ENCODE data around the gene RXRA.

DNA sequence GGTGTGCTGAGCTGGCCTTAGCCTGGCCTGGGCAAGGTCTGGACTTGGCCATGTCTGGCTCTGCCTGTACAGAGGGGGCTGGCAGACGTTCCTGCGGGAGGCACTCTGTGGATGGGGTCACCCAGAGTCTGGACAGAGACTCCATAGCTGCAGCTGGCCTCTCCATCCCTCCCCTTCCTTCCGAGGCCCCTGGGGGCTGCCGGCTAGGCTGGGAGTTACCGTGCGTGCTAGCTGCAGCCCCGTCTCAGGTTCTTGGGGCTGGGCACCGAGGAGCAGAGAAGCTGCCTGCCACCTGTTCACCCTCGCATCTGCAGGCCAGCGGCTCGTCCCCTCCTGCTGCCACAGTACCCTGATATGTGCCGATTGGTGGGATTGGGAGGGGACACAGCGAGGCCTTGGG, 63.4 kb downstream of the RXRA start:
- TF ChIP-seq POLR2A (IDR thresholded peaks at IDR 0.05; ENCODE audit: low read depth, low read length) (no peak), POLR2AphosphoS5 (IDR thresholded peaks at IDR 0.05; ENCODE audit: low read depth, low read length) (no peak), TAF1 (IDR thresholded peaks at IDR 0.05; ENCODE audit: low read depth, low read length) (no peak), SPI1 (IDR thresholded peaks at IDR 0.05; ENCODE audit: low read depth, low read length) (no peak), POU2F2 (IDR thresholded peaks at IDR 0.05; ENCODE audit: low read depth, low read length) (no peak), PAX5 (IDR thresholded peaks at IDR 0.05; ENCODE audit: insufficient read depth, low read length, severe bottlenecking) (no peak)

All from GM12891 (cell line).